ENCODE data around the gene AUH.

Gene AUH

GRCh38 chr9:91256235-91256634, 105.5 kb downstream of the AUH start:
- DNase-seq (ENCODE audit: low read depth), result no peak

GRCh38 chr9:91255327-91255726, 106.4 kb downstream of the AUH start:
- DNase-seq (ENCODE audit: low read depth), result no peak
- H3K4me3 ChIP-seq (ENCODE audit: low read depth, low read length), result no peak overlapping the region
- no peak for TF ChIP-seq CTCF (IDR thresholded peaks at IDR 0.05; ENCODE audit: low read depth, low read length, missing control alignments)

More at GRCh38 chr9:91256235-91256634, 105.5 kb downstream of the AUH start:
- no peak overlapping the region for H3K4me3 ChIP-seq (ENCODE audit: low read depth, low read length)
- TF ChIP-seq CTCF (IDR thresholded peaks at IDR 0.05; ENCODE audit: low read depth, low read length, missing control alignments), result no peak

GRCh38 chr9:91253488-91253887, 108.2 kb downstream of the AUH start:
- no peak for TF ChIP-seq CTCF (IDR thresholded peaks at IDR 0.05; ENCODE audit: low read depth, low read length, missing control alignments)
- no peak for DNase-seq (ENCODE audit: low read depth)

GRCh38 chr9:91248707-91249106, 113.0 kb downstream of the AUH start:
- no peak for TF ChIP-seq CTCF (IDR thresholded peaks at IDR 0.05; ENCODE audit: low read depth, low read length, missing control alignments)
- DNase-seq (ENCODE audit: low read depth), result no peak
- no peak overlapping the region for H3K4me3 ChIP-seq (ENCODE audit: low read depth, low read length)

More at GRCh38 chr9:91253488-91253887, 108.2 kb downstream of the AUH start:
- no peak overlapping the region for H3K4me3 ChIP-seq (ENCODE audit: low read depth, low read length)

- TF ChIP-seq CTCF (IDR thresholded peaks at IDR 0.05; ENCODE audit: low read depth, low read length, missing control alignments), result no peak
- no peak for DNase-seq (ENCODE audit: low read depth)
- H3K4me3 ChIP-seq (ENCODE audit: low read depth, low read length), result no peak overlapping the region
Observed at GRCh38 chr9:91247278-91247677, 114.4 kb downstream of the AUH start.

GRCh38 chr9:91246846-91247245, 114.9 kb downstream of the AUH start:
- TF ChIP-seq CTCF (IDR thresholded peaks at IDR 0.05; ENCODE audit: low read depth, low read length, missing control alignments), result no peak
- no peak overlapping the region for H3K4me3 ChIP-seq (ENCODE audit: low read depth, low read length)
- no peak for DNase-seq (ENCODE audit: low read depth)

GRCh38 chr9:91245431-91246313, 116.0 kb downstream of the AUH start:
- no peak for TF ChIP-seq CTCF (IDR thresholded peaks at IDR 0.05; ENCODE audit: low read depth, low read length, missing control alignments)
- no peak for DNase-seq (ENCODE audit: low read depth)
- H3K4me3 ChIP-seq (ENCODE audit: low read depth, low read length), result no peak overlapping the region

Measured in GM12864 (cell line).